Right atrium auricular region (tissue), 2 donors: ENCODE results near the gene RGS6. TPM values are rescaled to one million over a fixed set of nuclear protein-coding genes. Genes with fewer than 3 reads are reported as not detected.
A peak's percentile ranks its signal among the peaks of the same experiment; 100 is the strongest.

Experiments used
- DNase-seq: peaks from one replicate; pipeline ENCODE4 v3.0.0-alpha.2; 2019; ENCODE audit warnings: low spot score
- H3K27ac ChIP-seq, 2 donors: fragments of 200-600 bp; sonication (generic); 1 replicate in 1 of 2; 2 replicates in 1 of 2; pipeline ENCODE4 v1.5.1; 2016 to 2019
- H3K27me3 ChIP-seq, 2 donors: fragments of 200-600 bp; sonication (generic); one replicate each; pipeline versions ENCODE4 v1.5.1 to v1.6.0; 2017 to 2019
- H3K36me3 ChIP-seq: fragments of 200-600 bp; sonication (generic); one replicate; pipeline ENCODE4 v1.5.1; 2016
- H3K4me1 ChIP-seq, 2 donors: fragments of 200-600 bp; sonication (generic); one replicate each; pipeline versions ENCODE4 v1.5.1 to v1.6.0; 2017 to 2019
- H3K4me3 ChIP-seq, 2 donors: fragments of 200-600 bp; sonication (generic); 1 replicate in 1 of 2; 2 replicates in 1 of 2; pipeline ENCODE4 v1.5.1; 2017 to 2019; ENCODE audit warnings: mild to moderate bottlenecking in 1 of 2, moderate library complexity in 1 of 2
- H3K9me3 ChIP-seq, 2 donors: fragments of 200-600 bp; sonication (generic); one replicate each; pipeline ENCODE4 v1.5.1; 2019
- CTCF ChIP-seq, 2 donors: fragments of 200-600 bp; sonication (generic); IDR thresholded peaks; one replicate each; pipeline ENCODE4 v1.5.1; 2019; ENCODE audit warnings: antibody characterized with exemption in 2 of 2
- total RNA-seq, 2 donors: library from RNA; depleted of rRNA; stranded (reverse); fragments of >200 nt; gene quantifications; one replicate each; pipeline ENCODE4 v1.1.0, GENCODE V29; 2016

RGS6 gene
- total RNA-seq, 2 donors from 2014 or later, result 12.1 to 13.1 TPM

- H3K27me3 ChIP-seq, result no peaks in the 10 kb centered on the region
- TF ChIP-seq CTCF (IDR thresholded peaks at IDR 0.05), result no peak
- no peak overlapping the region for H3K27ac ChIP-seq
- peaks cover 0 to 4% of the 10 kb centered on the region in 2 donors for H3K4me1 ChIP-seq
- no peaks in the 10 kb centered on the region for H3K36me3 ChIP-seq
- H3K4me3 ChIP-seq, result no peak overlapping the region
- H3K9me3 ChIP-seq, result no peaks in the 10 kb centered on the region
- peak; percentile 7 for DNase-seq
Observed at GRCh38 chr14:72606879-72607278, 674.6 kb downstream of the RGS6 start.

- Histone ChIP-seq H3K36me3 (no peaks in the 10 kb centered on the region), H3K4me1 (peaks cover 0 to 4% of the 10 kb centered on the region in 2 donors), H3K27ac (no peak overlapping the region), H3K27me3 (no peaks in the 10 kb centered on the region), H3K4me3 (no peak overlapping the region), H3K9me3 (no peaks in the 10 kb centered on the region)
- DNase-seq, result peak; percentile 13
- no peak for TF ChIP-seq CTCF (IDR thresholded peaks at IDR 0.05)
Observed at GRCh38 chr14:72607386-72608130, 675.3 kb downstream of the RGS6 start.

GRCh38 chr14:72608391-72609204 lies 676.4 kb downstream of the RGS6 start:
- Histone ChIP-seq H3K27me3 (no peaks in the 10 kb centered on the region), H3K36me3 (no peaks in the 10 kb centered on the region), H3K4me1 (peaks cover 0 to 15% of the 10 kb centered on the region in 2 donors), H3K27ac (no peak overlapping the region), H3K9me3 (no peaks in the 10 kb centered on the region), H3K4me3 (no peak overlapping the region)
- DNase-seq, result peak; percentile 36
- no peak for TF ChIP-seq CTCF (IDR thresholded peaks at IDR 0.05)

GRCh38 chr14:72609205-72609916 lies 677.1 kb downstream of the RGS6 start:
- Histone ChIP-seq H3K27ac (no peak overlapping the region), H3K36me3 (no peaks in the 10 kb centered on the region), H3K9me3 (no peaks in the 10 kb centered on the region), H3K4me3 (no peak overlapping the region), H3K27me3 (no peaks in the 10 kb centered on the region), H3K4me1 (peaks cover 0 to 20% of the 10 kb centered on the region in 2 donors)
- no peak for TF ChIP-seq CTCF (IDR thresholded peaks at IDR 0.05)
- peak; percentile 32 for DNase-seq

GRCh38 chr14:72610096-72610830 lies 678.0 kb downstream of the RGS6 start:
- peaks cover 0 to 20% of the 10 kb centered on the region in 2 donors for H3K4me1 ChIP-seq
- DNase-seq, result peak; percentile 46
- no peak overlapping the region for H3K4me3 ChIP-seq
- H3K27me3 ChIP-seq, result no peaks in the 10 kb centered on the region
- H3K36me3 ChIP-seq, result no peaks in the 10 kb centered on the region
- no peak for TF ChIP-seq CTCF (IDR thresholded peaks at IDR 0.05)
- H3K27ac ChIP-seq, result no peak overlapping the region
- no peaks in the 10 kb centered on the region for H3K9me3 ChIP-seq
